HEK293T (cell line): ENCODE data around the gene MYOM3.

ENCODE experiments used
- ARNT ChIP-seq: fragments of 450-650 bp; IDR thresholded peaks from 2 replicates; pipeline ENCODE4 v1.6.1; 2017; ENCODE audit warnings: mild to moderate bottlenecking
- BHLHE40 ChIP-seq: fragments of 450-650 bp; IDR thresholded peaks from 2 replicates; pipeline ENCODE4 v1.6.1; 2016; ENCODE audit warnings: mild to moderate bottlenecking, moderate library complexity, borderline replicate concordance
- CTBP1 ChIP-seq: fragments of 450-650 bp; IDR thresholded peaks from 2 replicates; pipeline ENCODE4 v1.6.1; 2016; ENCODE audit warnings: borderline replicate concordance
- ELF4 ChIP-seq: fragments of 450-650 bp; IDR thresholded peaks from 2 replicates; pipeline ENCODE4 v1.6.1; 2017; ENCODE audit warnings: antibody characterized with exemption
- FOXK2 ChIP-seq: fragments of 450-650 bp; IDR thresholded peaks from 2 replicates; pipeline ENCODE4 v1.6.1; 2016; ENCODE audit warnings: mild to moderate bottlenecking
- FOXM1 ChIP-seq: fragments of 450-650 bp; IDR thresholded peaks from 2 replicates; pipeline ENCODE4 v1.6.1; 2017; ENCODE audit warnings: mild to moderate bottlenecking, borderline replicate concordance
- NFRKB ChIP-seq: fragments of 450-650 bp; IDR thresholded peaks from 2 replicates; pipeline ENCODE4 v1.6.1; 2016; ENCODE audit warnings: mild to moderate bottlenecking, moderate library complexity
- SP1 ChIP-seq: fragments of 450-650 bp; IDR thresholded peaks from 2 replicates; pipeline ENCODE4 v1.6.1; 2017
- SUZ12 ChIP-seq: fragments of 450-650 bp; IDR thresholded peaks from 2 replicates; pipeline ENCODE4 v1.6.1; 2016; ENCODE audit warnings: mild to moderate bottlenecking
- TARDBP ChIP-seq: fragments of 450-650 bp; IDR thresholded peaks from 2 replicates; pipeline ENCODE4 v1.6.1; 2016
- ZNF384 ChIP-seq: fragments of 450-650 bp; IDR thresholded peaks from 2 replicates; pipeline ENCODE4 v1.6.1; 2016
- TF ChIP-seq, protein P1 (sequence below): fragments of 450-650 bp; IDR thresholded peaks from 2 replicates; pipeline ENCODE4 v1.6.1; 2016

DNA sequence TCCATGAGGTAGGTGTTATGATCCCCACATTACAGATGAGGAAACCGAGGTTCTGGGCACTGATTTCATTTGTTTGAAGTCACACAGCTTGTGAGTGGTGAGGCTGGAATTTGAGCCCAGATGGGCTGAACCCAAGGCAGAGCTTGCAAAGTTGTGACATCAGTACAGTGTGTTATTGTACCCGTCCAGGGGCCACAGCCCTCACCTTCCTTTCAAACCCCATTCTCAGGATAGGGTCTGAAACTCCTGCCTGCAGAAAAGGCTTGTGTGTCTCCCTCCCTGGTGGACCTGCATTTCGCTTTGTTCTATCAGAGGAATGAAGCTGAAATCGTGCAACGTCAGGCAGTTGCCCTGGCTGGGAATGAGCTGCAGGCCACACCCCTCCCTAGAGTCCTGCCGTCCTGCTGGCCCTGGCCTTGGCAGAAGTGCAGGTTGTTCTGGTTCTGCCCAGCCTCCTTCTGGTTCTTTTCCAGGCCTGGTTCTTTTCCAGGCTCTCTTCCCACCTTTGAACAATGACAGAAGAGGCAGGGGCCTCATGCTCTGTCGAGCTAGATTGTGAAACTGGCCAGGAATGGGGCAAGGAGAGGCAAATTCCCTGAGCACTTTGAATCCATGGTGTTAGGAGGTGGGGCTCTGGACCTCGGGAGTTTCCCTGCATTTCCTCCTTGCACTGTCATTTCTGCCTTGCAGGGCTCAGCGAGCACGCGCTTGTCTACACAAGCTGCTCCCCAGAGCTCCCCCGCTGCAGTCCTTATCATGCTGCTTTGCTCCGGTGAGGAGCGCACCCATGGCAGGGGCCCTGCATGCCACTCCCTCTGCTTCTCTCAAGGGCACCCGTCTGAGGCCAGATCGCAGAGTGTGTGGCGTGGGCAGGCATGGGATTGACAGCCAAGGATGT lies 8.2 kb upstream of the MYOM3 start:
- TF ChIP-seq FOXK2 (no peak), NFRKB (no peak), ELF4 (no peak), SUZ12 (no peak), SP1 (no peak), BHLHE40 (no peak), TARDBP (no peak), ARNT (no peak), FOXM1 (no peak), ZNF384 (no peak), CTBP1 (no peak)
- TF ChIP-seq, protein P1, sequence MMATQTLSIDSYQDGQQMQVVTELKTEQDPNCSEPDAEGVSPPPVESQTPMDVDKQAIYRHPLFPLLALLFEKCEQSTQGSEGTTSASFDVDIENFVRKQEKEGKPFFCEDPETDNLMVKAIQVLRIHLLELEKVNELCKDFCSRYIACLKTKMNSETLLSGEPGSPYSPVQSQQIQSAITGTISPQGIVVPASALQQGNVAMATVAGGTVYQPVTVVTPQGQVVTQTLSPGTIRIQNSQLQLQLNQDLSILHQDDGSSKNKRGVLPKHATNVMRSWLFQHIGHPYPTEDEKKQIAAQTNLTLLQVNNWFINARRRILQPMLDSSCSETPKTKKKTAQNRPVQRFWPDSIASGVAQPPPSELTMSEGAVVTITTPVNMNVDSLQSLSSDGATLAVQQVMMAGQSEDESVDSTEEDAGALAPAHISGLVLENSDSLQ = no peak
